HepG2 (cell line): ENCODE data around the gene HNRNPA0. TPM values are rescaled to one million over a fixed set of nuclear protein-coding genes. Genes with fewer than 3 reads are reported as not detected.

Experiments
- ATF6 ChIP-seq: sonication (generic); formaldehyde crosslinking; conservative IDR thresholded peaks from 2 replicates; pipeline ENCODE4 v1.4.0; 2020; ENCODE audit warnings: missing genetic modification reagents
- ELF4 ChIP-seq: sonication (generic); formaldehyde crosslinking; IDR thresholded peaks from 2 replicates; pipeline ENCODE4 v1.5.0; 2020; ENCODE audit warnings: missing genetic modification reagents, mild to moderate bottlenecking, moderate library complexity, borderline replicate concordance
- HOXA5 ChIP-seq: sonication (generic); formaldehyde crosslinking; IDR thresholded peaks from 2 replicates; pipeline ENCODE4 v1.4.0; 2020; ENCODE audit warnings: missing genetic modification reagents
- NFIB ChIP-seq: sonication (generic); formaldehyde crosslinking; IDR thresholded peaks from 2 replicates; pipeline ENCODE4 v1.9.0; 2021; ENCODE audit warnings: missing genetic modification reagents, mild to moderate bottlenecking, borderline replicate concordance
- TBX2 ChIP-seq: sonication (generic); formaldehyde crosslinking; IDR thresholded peaks from 2 replicates; pipeline ENCODE4 v1.5.0; 2020; ENCODE audit warnings: missing genetic modification reagents, mild to moderate bottlenecking, borderline replicate concordance
- TEAD3 ChIP-seq: optimal IDR thresholded peaks from 2 replicates; pipeline ENCODE3; 2016; ENCODE audit warnings: borderline replicate concordance
- ZBED4 ChIP-seq: sonication (generic); formaldehyde crosslinking; IDR thresholded peaks from 2 replicates; pipeline ENCODE4 v1.4.0; 2020; ENCODE audit warnings: missing genetic modification reagents, borderline replicate concordance
- ZNF124 ChIP-seq: sonication (generic); formaldehyde crosslinking; IDR thresholded peaks from 2 replicates; pipeline ENCODE4 v1.4.0; 2020; ENCODE audit warnings: missing genetic modification reagents
- polyA plus RNA-seq, 8 experiments: library from polyadenylated mRNA; depleted of rRNA in 3 of 8; stranded (reverse) in 7 of 8; unstranded in 1 of 8; fragments of >200 nt; fragmentation: Illumina TruSeq in 4 of 8; extraction: Trizol in 4 of 8; gene quantifications; 2 replicates each; pipeline versions ENCODE4 v1.2.1 to v1.2.3, GENCODE V29; 2011 to 2016; ENCODE audit warnings: low read depth in 4 of 8, missing spikeins in 1 of 8, mixed read lengths in 1 of 8; ENCODE audit not compliant: insufficient read depth in 1 of 8
- total RNA-seq, 5 experiments: library from RNA; depleted of rRNA; stranded (reverse); fragments of >200 nt; fragmentation: Illumina TruSeq; extraction: Trizol; gene quantifications; 2 replicates each; pipeline ENCODE4 v1.2.3, GENCODE V29; 2016; ENCODE audit warnings: low read depth in 1 of 5

HNRNPA0 gene
- total and polyA plus RNA-seq, 2 of the 13 experiments (the other 11 are each of a cell fraction or from before 2014, with no cell fraction given), result 9.0 to 12.9 TPM

GRCh38 chr5:137708796-137709559 lies 45.2 kb downstream of the HNRNPA0 start (continued):
- no peak for TF ChIP-seq ATF6 (CRISPR knock-in tag)
- no peak for TF ChIP-seq TEAD3
- no peak for TF ChIP-seq ZBED4 (CRISPR knock-in tag)
- no peak for TF ChIP-seq ZNF124 (CRISPR knock-in tag)
- TF ChIP-seq TBX2 (CRISPR knock-in tag), result no peak
- no peak for TF ChIP-seq HOXA5 (CRISPR knock-in tag)
- TF ChIP-seq ELF4 (CRISPR knock-in tag), result no peak
- no peak for TF ChIP-seq NFIB (CRISPR knock-in tag)
